ENCODE measurements around the gene OR2V1. TPM values are rescaled to one million over a fixed set of nuclear protein-coding genes. Genes with fewer than 3 reads are reported as not detected.
"Not testable (repeated sequence)": the region's sequence is repeated elsewhere in the genome, so short reads cannot be mapped to it uniquely, and the experiment has no call there.

OR2V1 gene
- total RNA-seq, 1 donor: not detected

DNA sequence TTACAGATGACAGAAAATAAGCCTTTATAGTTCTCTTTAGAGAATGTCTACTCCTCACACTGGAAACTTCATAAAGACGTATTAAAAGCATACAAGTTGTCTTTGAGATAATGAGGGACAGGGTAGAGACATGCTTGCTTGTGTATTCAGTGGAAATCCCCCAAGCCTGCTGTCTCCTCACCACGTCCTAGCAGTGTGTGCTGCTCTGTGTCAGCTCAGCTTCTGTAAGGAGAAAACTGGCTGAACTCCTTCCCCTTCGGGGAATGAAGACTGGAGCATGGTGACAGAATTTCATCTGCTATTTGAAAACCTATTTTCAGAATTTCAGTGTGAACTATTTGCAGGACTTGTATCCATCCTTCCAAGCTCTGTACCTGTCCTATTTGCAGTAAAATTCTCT lies 25.8 kb upstream of the OR2V1 start:
- DNase-seq (ENCODE audit: low read depth): no peak
- H3K4me3 ChIP-seq (ENCODE audit: low read depth, low read length): no peak overlapping the region
- TF ChIP-seq, protein P1, sequence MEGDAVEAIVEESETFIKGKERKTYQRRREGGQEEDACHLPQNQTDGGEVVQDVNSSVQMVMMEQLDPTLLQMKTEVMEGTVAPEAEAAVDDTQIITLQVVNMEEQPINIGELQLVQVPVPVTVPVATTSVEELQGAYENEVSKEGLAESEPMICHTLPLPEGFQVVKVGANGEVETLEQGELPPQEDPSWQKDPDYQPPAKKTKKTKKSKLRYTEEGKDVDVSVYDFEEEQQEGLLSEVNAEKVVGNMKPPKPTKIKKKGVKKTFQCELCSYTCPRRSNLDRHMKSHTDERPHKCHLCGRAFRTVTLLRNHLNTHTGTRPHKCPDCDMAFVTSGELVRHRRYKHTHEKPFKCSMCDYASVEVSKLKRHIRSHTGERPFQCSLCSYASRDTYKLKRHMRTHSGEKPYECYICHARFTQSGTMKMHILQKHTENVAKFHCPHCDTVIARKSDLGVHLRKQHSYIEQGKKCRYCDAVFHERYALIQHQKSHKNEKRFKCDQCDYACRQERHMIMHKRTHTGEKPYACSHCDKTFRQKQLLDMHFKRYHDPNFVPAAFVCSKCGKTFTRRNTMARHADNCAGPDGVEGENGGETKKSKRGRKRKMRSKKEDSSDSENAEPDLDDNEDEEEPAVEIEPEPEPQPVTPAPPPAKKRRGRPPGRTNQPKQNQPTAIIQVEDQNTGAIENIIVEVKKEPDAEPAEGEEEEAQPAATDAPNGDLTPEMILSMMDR (IDR thresholded peaks at IDR 0.05; ENCODE audit: insufficient read depth, low read depth, low read length): no peak

DNA sequence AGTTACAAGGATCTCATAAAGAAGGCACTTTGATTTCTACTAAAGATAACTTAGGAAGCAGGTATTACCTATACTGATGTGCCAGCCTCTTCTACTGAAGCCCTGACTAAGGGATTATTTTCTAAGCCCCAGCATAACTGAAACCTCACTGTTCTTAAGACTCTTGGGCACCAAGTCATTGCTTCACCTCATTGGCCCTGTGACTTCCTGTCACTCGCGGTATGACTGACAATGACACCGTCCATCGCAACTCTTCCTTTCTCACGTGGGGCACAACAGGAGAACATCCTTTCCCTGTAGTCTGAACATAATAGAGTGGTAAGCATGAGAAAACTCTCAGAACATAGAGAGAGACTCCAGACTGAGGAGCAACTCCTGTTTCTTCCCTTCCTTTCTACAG lies 22.8 kb upstream of the OR2V1 start:
- DNase-seq (ENCODE audit: low read depth): no peak
- TF ChIP-seq, protein P1 (IDR thresholded peaks at IDR 0.05; ENCODE audit: insufficient read depth, low read depth, low read length): no peak
- H3K4me3 ChIP-seq (ENCODE audit: low read depth, low read length): no peak overlapping the region

DNA sequence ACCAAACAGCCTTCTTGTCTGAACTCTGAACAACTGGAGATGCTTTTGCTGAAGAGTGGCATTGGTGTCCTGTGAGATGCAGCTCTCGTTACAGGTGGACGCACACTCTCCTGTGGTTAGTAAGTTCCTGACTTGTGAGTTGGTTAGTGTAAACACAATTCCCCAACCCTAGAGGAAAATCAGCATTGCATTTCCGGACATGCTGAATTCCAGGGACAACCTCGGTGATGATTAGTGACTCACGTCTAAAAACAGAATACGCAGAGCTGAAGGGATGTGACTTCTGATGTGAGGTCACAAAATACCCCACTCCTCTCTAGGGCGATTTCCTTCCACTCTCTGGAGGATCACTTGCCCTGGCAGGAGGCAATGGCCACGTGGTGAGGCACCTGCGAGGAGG lies 21.4 kb upstream of the OR2V1 start:
- DNase-seq (ENCODE audit: low read depth): no peak
- TF ChIP-seq, protein P1 (IDR thresholded peaks at IDR 0.05; ENCODE audit: insufficient read depth, low read depth, low read length): no peak
- H3K4me3 ChIP-seq (ENCODE audit: low read depth, low read length): no peak overlapping the region

DNA sequence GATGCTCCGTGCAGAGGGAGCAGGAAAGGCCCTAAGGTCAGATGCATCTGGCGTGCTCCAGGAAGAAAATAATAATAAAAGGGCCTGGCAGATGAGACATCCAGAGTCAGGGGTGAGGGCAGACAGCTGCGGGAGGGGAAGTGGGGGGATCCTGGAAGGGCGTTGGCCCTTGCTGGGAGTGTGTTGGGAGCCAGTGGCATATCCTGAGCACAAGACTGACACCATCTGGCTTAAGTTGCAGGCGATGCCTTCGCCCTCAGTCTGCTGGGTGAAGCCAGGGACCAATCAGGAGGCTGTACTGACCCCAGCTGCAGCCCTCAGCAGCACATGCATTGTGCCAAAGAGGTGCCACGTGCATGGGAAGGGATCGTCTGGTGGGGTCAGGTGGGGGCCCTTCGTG lies 20.2 kb upstream of the OR2V1 start:
- TF ChIP-seq, protein P1 (IDR thresholded peaks at IDR 0.05; ENCODE audit: insufficient read depth, low read depth, low read length): no peak
- H3K4me3 ChIP-seq (ENCODE audit: low read depth, low read length): no peak overlapping the region
- no peak for DNase-seq (ENCODE audit: low read depth)

DNA sequence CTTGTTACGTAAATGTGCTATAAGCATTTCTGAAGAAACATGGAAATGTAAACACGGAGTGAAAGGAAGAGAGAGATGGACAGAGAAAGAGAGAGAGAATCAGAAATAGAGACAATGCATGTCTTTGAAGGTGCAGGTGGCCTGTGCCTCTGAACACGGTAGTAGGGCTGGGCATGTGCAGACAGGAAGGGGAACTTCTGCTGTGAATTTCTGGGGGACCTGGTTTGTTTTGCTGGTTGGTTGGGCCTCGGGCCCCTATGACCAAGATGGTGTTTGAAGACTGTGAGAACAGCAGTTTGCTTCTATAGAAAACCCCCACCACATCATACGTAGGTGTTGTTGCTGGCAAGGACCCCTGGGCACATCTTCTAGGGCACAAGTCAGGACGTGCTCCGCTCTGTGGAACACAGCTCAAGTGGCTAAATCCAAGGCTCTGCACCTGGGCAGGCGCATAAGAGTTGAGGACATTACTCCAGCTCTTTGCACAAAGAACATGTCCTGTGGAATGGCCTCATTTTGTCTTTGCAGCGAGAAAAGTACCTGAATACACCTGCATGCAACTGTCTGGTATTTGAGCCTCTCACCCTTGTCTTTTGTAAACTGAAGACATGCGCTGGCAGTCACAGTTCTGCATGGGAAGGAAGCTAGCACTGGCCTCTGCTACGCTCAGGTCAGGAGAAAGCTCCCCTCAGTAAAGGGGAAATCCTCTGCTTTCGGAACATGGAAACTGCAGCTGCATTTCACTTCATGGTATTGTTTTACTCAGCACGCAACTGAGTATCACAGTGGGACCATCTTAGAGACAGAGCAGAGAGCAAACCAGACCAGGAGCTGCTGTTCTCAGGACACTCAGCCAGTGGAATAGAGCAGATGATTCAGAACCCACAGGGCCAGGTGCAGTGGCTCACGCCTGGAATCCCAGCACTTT lies 19.1 kb upstream of the OR2V1 start:
- DNase-seq (ENCODE audit: low read depth): no peak
- TF ChIP-seq, protein P1 (IDR thresholded peaks at IDR 0.05; ENCODE audit: insufficient read depth, low read depth, low read length): no peak
- no peak overlapping the region for H3K4me3 ChIP-seq (ENCODE audit: low read depth, low read length)

DNA sequence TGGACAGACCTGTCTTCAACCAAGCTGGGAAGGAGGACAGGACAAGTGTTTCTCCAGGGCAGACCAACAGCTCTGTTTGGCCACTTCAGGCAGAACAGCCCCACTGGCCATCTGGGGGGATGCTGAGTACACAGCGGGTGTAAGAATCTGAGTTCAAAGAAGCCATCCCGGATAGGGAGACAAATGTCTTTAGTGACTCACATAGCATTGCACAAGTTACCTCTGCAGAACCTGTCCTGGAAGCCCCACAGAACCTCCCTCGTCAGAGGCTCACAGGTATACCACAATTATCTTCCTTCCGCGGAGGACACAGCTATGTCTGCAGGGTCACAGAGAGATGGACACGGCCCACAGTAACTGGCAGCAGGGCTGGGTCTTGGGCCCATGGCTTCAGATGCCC lies 18.4 kb upstream of the OR2V1 start:
- no peak overlapping the region for H3K4me3 ChIP-seq (ENCODE audit: low read depth, low read length)

DNA sequence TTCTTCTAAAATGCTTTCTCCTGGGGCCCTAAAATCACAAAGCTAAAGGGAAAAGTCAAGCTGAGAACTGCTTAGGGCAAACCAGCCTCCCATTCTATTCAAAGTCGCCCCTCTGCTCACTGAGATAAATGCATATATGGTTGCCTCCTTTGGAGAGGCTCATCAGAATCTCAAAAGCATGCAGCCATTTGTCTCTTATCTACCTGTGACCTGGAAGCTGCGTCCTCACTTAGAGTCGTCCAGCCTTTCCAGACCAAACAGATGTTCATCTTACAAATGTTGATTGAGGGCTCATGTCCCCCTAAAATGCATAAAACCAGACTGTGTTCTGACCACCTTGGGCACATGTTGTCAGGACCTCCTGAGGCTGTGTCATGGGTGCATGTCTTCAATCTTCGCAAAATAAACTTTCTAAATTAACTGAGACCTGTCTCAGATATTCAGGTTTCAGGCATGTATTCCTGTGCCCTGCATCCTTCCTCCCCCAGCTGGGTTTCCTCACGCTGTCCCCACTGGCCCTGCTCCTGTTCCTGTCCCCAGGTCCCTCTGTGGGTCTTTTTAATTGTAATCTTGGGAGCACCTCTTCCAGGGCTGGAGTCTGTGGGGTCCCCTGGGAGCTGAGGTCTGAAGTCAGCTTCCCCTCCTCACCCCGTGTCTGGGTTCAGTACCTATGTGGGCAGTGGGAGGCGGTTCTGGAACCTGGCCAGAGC lies 16.1 kb upstream of the OR2V1 start, which contains the start of gene OR2V2:
OR2V2 (plus strand) TSS at position 660 of the 710 bp plus-strand sequence. CDS start 7,357 bp downstream, outside the sequence.
- H3K4me3 ChIP-seq (ENCODE audit: low read depth, low read length); DNase-seq (ENCODE audit: low read depth): not testable (repeated sequence)

More for the DNA sequence above, 18.4 kb upstream of the OR2V1 start:
- DNase-seq (ENCODE audit: low read depth): no peak
- TF ChIP-seq, protein P1 (IDR thresholded peaks at IDR 0.05; ENCODE audit: insufficient read depth, low read depth, low read length): no peak

Data from fibroblast of villous mesenchyme (primary cell).